CD8-positive, alpha-beta memory T cell (primary cell): ENCODE data around the gene NFASC. TPM values are rescaled to one million over a fixed set of nuclear protein-coding genes. Genes with fewer than 3 reads are reported as not detected.

Experiments used
- CTCF ChIA-PET: fragments of 350-600 bp; sonication (Branson Sonifier 250); formaldehyde crosslinking; loops from one replicate; lab custom pipeline; 2021; ENCODE audit warnings: antibody characterized with exemption; lab: Charles Lee
- POLR2A ChIA-PET: fragments of 350-600 bp; sonication (Branson Sonifier 250); formaldehyde crosslinking; loops from one replicate; lab custom pipeline; 2021; ENCODE audit warnings: antibody characterized with exemption; lab: Charles Lee
- DNase-seq, 5 donors: peaks; one replicate each; pipeline versions ENCODE4 v3.0.0 to v3.0.0-alpha.2; 2020 to 2022; ENCODE audit warnings: mixed read lengths in 1 of 5
- H3K27ac ChIP-seq: one replicate; pipeline ENCODE4 v1.7.0; 2013; ENCODE audit warnings: low read depth, mild to moderate bottlenecking, low read length, moderate library complexity
- H3K27me3 ChIP-seq: 2 replicates; pipeline ENCODE4 v1.7.0; 2013; ENCODE audit warnings: low read length, mild to moderate bottlenecking; ENCODE audit not compliant: insufficient read depth, poor library complexity, severe bottlenecking
- H3K36me3 ChIP-seq: 2 replicates; pipeline ENCODE4 v1.7.0; 2013; ENCODE audit warnings: mild to moderate bottlenecking, low read length, moderate library complexity; ENCODE audit not compliant: insufficient read depth
- H3K4me1 ChIP-seq: 2 replicates; pipeline ENCODE4 v1.7.0; 2013; ENCODE audit warnings: mild to moderate bottlenecking, low read length, moderate library complexity; ENCODE audit not compliant: insufficient read depth
- H3K4me3 ChIP-seq: 2 replicates; pipeline ENCODE4 v1.7.0; 2013; ENCODE audit warnings: mild to moderate bottlenecking, low read length
- H3K9me3 ChIP-seq: 2 replicates; pipeline ENCODE4 v1.7.0; 2013; ENCODE audit warnings: mild to moderate bottlenecking, low read length
- H3K27ac Mint-ChIP-seq, 8 donors: one replicate each; pipeline ENCODE4 v1.8.0; 2020 to 2021; ENCODE audit warnings: mixed read lengths in 8 of 8, mild to moderate bottlenecking in 6 of 8, inconsistent platforms in 3 of 8, moderate library complexity in 3 of 8
- H3K27me3 Mint-ChIP-seq, 2 donors: one replicate each; pipeline ENCODE4 v1.8.0; 2020 to 2021; ENCODE audit warnings: mixed read lengths in 2 of 2, mild to moderate bottlenecking in 1 of 2, moderate library complexity in 1 of 2
- H3K36me3 Mint-ChIP-seq, 3 donors: one replicate each; pipeline ENCODE4 v1.8.0; 2020 to 2021; ENCODE audit warnings: mixed read lengths in 3 of 3, inconsistent platforms in 1 of 3, mild to moderate bottlenecking in 1 of 3
- H3K4me1 Mint-ChIP-seq, 3 donors: one replicate each; pipeline ENCODE4 v1.8.0; 2020 to 2021; ENCODE audit warnings: mixed read lengths in 3 of 3, inconsistent platforms in 1 of 3, mild to moderate bottlenecking in 1 of 3
- H3K4me3 Mint-ChIP-seq, 7 donors: one replicate each; pipeline ENCODE4 v1.8.0; 2020 to 2021; ENCODE audit warnings: mixed read lengths in 7 of 7, mild to moderate bottlenecking in 6 of 7, moderate library complexity in 4 of 7, inconsistent platforms in 2 of 7
- H3K9me3 Mint-ChIP-seq, 5 donors: one replicate each; pipeline ENCODE4 v1.8.0; 2020 to 2022; ENCODE audit warnings: mixed read lengths in 5 of 5, mild to moderate bottlenecking in 3 of 5, moderate library complexity in 2 of 5, inconsistent platforms in 1 of 5
- polyA plus RNA-seq: library from polyadenylated mRNA; unstranded; fragments of 300-500 nt; fragmentation: Illumina TruSeq; gene quantifications from one replicate; pipeline ENCODE4 v1.2.3, GENCODE V29; 2021
- total RNA-seq, 2 experiments: library from RNA; stranded (reverse); gene quantifications; one replicate each; pipeline ENCODE4 v1.2.3, GENCODE V29; 2021

Gene NFASC
- total and polyA plus RNA-seq, 3 experiments from 2014 or later: 0.11 to 0.16 TPM; not detected in 1

DNA sequence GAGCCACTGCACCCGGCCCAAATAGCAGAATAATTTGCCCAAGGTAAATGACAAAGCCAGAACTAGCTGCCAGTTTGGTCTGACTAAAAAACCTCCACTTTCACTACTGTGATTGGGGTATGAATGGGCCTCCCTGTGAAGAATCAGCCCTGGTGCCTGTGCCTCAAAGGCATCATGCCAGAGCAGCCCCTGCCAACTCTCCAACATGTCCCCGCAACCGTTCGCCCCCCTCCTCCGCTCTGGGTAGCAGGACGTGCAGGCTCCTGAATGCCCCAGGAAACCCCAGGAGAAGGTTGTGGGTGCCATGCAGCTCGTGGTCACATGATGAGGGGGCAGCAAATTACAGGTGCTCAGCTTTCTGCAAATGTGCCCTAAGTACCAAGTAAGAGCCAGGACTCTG is 157.7 kb downstream of the NFASC start:
- H3K4me1 ChIP-seq: no peaks in the 10 kb centered on the region
- H3K4me3 ChIP-seq: no peak overlapping the region
- DNase-seq: no peak
- H3K4me3 Mint-ChIP-seq: no peak overlapping the region
- no peak overlapping the region for H3K27ac Mint-ChIP-seq
- no peaks in the 10 kb centered on the region for H3K9me3 ChIP-seq
- ChIA-PET CTCF (interaction anchor here (0.8 kb wide), 1 partner anchor 172 kb away, joined by 3 read pairs; no protein-coding TSS in a partner anchor), POLR2A (interaction anchor here (0.5 kb wide), 1 partner anchor 742 kb away, joined by 3 read pairs; no protein-coding TSS in a partner anchor)
- no peaks in the 10 kb centered on the region for H3K9me3 Mint-ChIP-seq
- no peaks in the 10 kb centered on the region for H3K27me3 ChIP-seq
- H3K27me3 Mint-ChIP-seq: peaks cover 8 to 24% of the 10 kb centered on the region in 2 donors
- H3K4me1 Mint-ChIP-seq: no peaks in the 10 kb centered on the region
- H3K36me3 Mint-ChIP-seq: no peaks in the 10 kb centered on the region
- no peaks in the 10 kb centered on the region for H3K36me3 ChIP-seq
- no peak overlapping the region for H3K27ac ChIP-seq

DNA sequence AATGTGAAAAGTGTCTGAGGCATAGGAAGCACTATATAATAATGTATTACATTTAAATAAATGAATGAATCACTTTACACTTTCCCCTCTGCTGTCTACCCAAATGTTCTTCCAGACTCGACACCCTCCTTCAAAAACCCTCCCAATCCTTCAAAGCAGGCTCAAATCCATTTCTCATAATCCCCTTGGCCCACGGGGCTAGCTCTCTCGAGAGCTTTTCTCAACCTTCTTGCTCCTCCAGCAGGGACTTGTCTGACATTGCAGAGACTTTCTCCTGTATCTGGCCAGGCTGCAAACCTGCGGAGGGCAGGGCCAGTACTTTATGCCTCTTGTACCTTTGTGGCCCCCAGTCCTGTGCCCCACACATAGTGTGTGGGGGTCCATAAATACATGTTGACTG is 158.3 kb downstream of the NFASC start:
- DNase-seq: no peak
- Mint-ChIP-seq H3K4me1 (no peaks in the 10 kb centered on the region), H3K27me3 (peaks cover 8 to 24% of the 10 kb centered on the region in 2 donors), H3K27ac (no peak overlapping the region), H3K4me3 (no peak overlapping the region), H3K36me3 (no peaks in the 10 kb centered on the region), H3K9me3 (no peaks in the 10 kb centered on the region)
- Histone ChIP-seq H3K9me3 (no peaks in the 10 kb centered on the region), H3K4me3 (no peak overlapping the region), H3K36me3 (no peaks in the 10 kb centered on the region), H3K4me1 (no peaks in the 10 kb centered on the region), H3K27me3 (no peaks in the 10 kb centered on the region), H3K27ac (no peak overlapping the region)
- CTCF ChIA-PET: interaction anchor here (0.8 kb wide), 1 partner anchor 172 kb away, joined by 3 read pairs; no protein-coding TSS in a partner anchor
- POLR2A ChIA-PET: interaction anchor here (0.5 kb wide), 1 partner anchor 742 kb away, joined by 3 read pairs; no protein-coding TSS in a partner anchor

DNA sequence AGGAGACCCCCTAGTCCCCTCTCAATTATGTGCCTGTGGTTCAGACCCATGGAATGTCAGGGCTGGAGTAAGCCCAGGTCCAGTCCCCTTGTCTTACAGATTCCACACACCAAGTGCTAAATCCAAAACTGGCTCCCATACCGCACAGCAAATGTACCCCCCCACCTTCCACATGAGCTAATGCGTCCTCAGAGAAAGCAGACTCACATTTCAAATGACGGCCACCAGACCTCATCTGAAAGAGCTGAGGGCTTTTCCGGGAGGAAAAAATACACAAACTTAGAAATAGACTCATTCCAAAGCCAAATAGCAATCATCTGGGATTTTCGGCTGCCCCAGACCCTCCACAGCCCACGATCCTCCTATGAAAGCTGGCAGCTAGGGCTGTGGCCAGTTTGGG is 159.6 kb downstream of the NFASC start:
- no peak overlapping the region for H3K4me3 ChIP-seq
- CTCF ChIA-PET: interaction anchor here (0.9 kb wide), 1 partner anchor 9 kb away, joined by 3 read pairs; no protein-coding TSS in a partner anchor
- no peak for DNase-seq

DNA sequence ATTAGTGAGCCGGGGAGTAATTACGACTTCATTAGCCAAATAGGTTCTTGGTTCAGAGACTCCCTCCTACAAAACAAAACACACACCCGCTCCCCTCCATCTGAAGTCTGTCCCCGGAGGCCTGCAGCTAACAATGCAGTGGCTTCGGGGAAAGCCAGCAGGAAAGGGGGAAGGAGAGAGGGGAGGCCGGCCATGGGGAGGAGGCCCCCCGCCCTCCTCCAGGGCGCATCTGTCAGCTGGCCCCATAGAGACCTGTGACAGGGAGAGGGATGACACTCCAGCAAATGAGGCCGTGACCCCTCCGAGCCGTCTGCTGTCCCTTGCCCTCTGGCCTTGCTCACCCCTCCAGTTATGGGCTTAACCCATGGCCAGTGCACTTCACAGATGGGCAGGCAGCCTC is 160.2 kb downstream of the NFASC start:
- Mint-ChIP-seq H3K36me3 (peaks cover 0 to 2% (median 0%) of the 10 kb centered on the region in 3 donors), H3K27ac (no peak overlapping the region), H3K27me3 (peaks cover 8 to 24% of the 10 kb centered on the region in 2 donors), H3K4me1 (no peaks in the 10 kb centered on the region), H3K9me3 (peaks cover 0 to 5% (median 2%) of the 10 kb centered on the region in 5 donors), H3K4me3 (no peak overlapping the region)
- CTCF ChIA-PET: interaction anchor here (0.7 to 0.9 kb wide), 2 partner anchors 9 to 1558 kb away, joined by 3 read pairs; no protein-coding TSS in a partner anchor
- Histone ChIP-seq H3K9me3 (no peaks in the 10 kb centered on the region), H3K4me1 (no peaks in the 10 kb centered on the region), H3K36me3 (no peaks in the 10 kb centered on the region), H3K27me3 (no peaks in the 10 kb centered on the region), H3K4me3 (no peak overlapping the region), H3K27ac (no peak overlapping the region)
- POLR2A ChIA-PET: no interaction called here
- DNase-seq: no peak

More for the DNA sequence above, 159.6 kb downstream of the NFASC start:
- Mint-ChIP-seq H3K27ac (no peak overlapping the region), H3K9me3 (peaks cover 0 to 1% (median 0%) of the 10 kb centered on the region in 5 donors), H3K4me1 (no peaks in the 10 kb centered on the region), H3K36me3 (no peaks in the 10 kb centered on the region), H3K4me3 (no peak overlapping the region), H3K27me3 (peaks cover 8 to 24% of the 10 kb centered on the region in 2 donors)
- no peaks in the 10 kb centered on the region for H3K27me3 ChIP-seq
- no peak overlapping the region for H3K27ac ChIP-seq
- H3K4me1 ChIP-seq: no peaks in the 10 kb centered on the region
- POLR2A ChIA-PET: no interaction called here
- no peaks in the 10 kb centered on the region for H3K9me3 ChIP-seq
- H3K36me3 ChIP-seq: no peaks in the 10 kb centered on the region

- no peaks in the 10 kb centered on the region for H3K36me3 ChIP-seq
- Mint-ChIP-seq H3K27ac (no peak overlapping the region), H3K4me3 (no peak overlapping the region), H3K27me3 (peaks cover 8 to 31% of the 10 kb centered on the region in 2 donors), H3K36me3 (peaks cover 0 to 6% (median 2%) of the 10 kb centered on the region in 3 donors), H3K9me3 (peaks cover 0 to 5% (median 2%) of the 10 kb centered on the region in 5 donors), H3K4me1 (no peaks in the 10 kb centered on the region)
- POLR2A ChIA-PET: no interaction called here
- CTCF ChIA-PET: no interaction called here
- no peak overlapping the region for H3K4me3 ChIP-seq
- DNase-seq: no peak
- no peaks in the 10 kb centered on the region for H3K4me1 ChIP-seq
- H3K9me3 ChIP-seq: no peaks in the 10 kb centered on the region
- no peak overlapping the region for H3K27ac ChIP-seq
- H3K27me3 ChIP-seq: no peaks in the 10 kb centered on the region
Observed at GRCh38 chr1:205032508-205032907, 161.8 kb downstream of the NFASC start.

GRCh38 chr1:205037539-205037938 is 166.9 kb downstream of the NFASC start:
- no peak overlapping the region for H3K27ac ChIP-seq
- H3K36me3 ChIP-seq: no peaks in the 10 kb centered on the region
- H3K4me1 Mint-ChIP-seq: no peaks in the 10 kb centered on the region
- H3K36me3 Mint-ChIP-seq: peaks cover 0 to 6% (median 2%) of the 10 kb centered on the region in 3 donors
- H3K27ac Mint-ChIP-seq: no peak overlapping the region
- no peaks in the 10 kb centered on the region for H3K9me3 ChIP-seq
- H3K27me3 Mint-ChIP-seq: peaks cover 20 to 52% of the 10 kb centered on the region in 2 donors
- DNase-seq: no peak
- CTCF ChIA-PET: no interaction called here
- H3K4me3 Mint-ChIP-seq: no peak overlapping the region
- no peaks in the 10 kb centered on the region for H3K4me1 ChIP-seq
- POLR2A ChIA-PET: no interaction called here
- no peak overlapping the region for H3K4me3 ChIP-seq
- H3K27me3 ChIP-seq: peaks cover 5% of the 10 kb centered on the region
- H3K9me3 Mint-ChIP-seq: peaks cover 0 to 5% (median 2%) of the 10 kb centered on the region in 5 donors

GRCh38 chr1:205038132-205038786 is 167.6 kb downstream of the NFASC start:
- H3K27me3 Mint-ChIP-seq: peaks cover 22 to 47% of the 10 kb centered on the region in 2 donors
- Histone ChIP-seq H3K27me3 (peaks cover 7% of the 10 kb centered on the region), H3K27ac (no peak overlapping the region), H3K4me1 (no peaks in the 10 kb centered on the region), H3K4me3 (no peak overlapping the region), H3K9me3 (no peaks in the 10 kb centered on the region), H3K36me3 (no peaks in the 10 kb centered on the region)
- ChIA-PET POLR2A (no interaction called here), CTCF (no interaction called here)
- no peak for DNase-seq
- H3K36me3 Mint-ChIP-seq: peaks cover 0 to 6% (median 2%) of the 10 kb centered on the region in 3 donors
- no peak overlapping the region for H3K27ac Mint-ChIP-seq
- peaks cover 0 to 5% (median 2%) of the 10 kb centered on the region in 5 donors for H3K9me3 Mint-ChIP-seq
- H3K4me3 Mint-ChIP-seq: no peak overlapping the region
- H3K4me1 Mint-ChIP-seq: no peaks in the 10 kb centered on the region

GRCh38 chr1:205041001-205041715 is 170.5 kb downstream of the NFASC start:
- no peak overlapping the region for H3K4me3 ChIP-seq
- peaks cover 35 to 63% of the 10 kb centered on the region in 2 donors for H3K27me3 Mint-ChIP-seq
- DNase-seq: no peak
- no peaks in the 10 kb centered on the region for H3K9me3 Mint-ChIP-seq
- H3K9me3 ChIP-seq: no peaks in the 10 kb centered on the region
- no peaks in the 10 kb centered on the region for H3K4me1 Mint-ChIP-seq
- no peaks in the 10 kb centered on the region for H3K4me1 ChIP-seq
- ChIA-PET POLR2A (no interaction called here), CTCF (no interaction called here)
- H3K36me3 ChIP-seq: no peaks in the 10 kb centered on the region
- H3K36me3 Mint-ChIP-seq: peaks cover 0 to 6% (median 0%) of the 10 kb centered on the region in 3 donors
- peaks cover 28% of the 10 kb centered on the region for H3K27me3 ChIP-seq
- no peak overlapping the region for H3K4me3 Mint-ChIP-seq
- H3K27ac Mint-ChIP-seq: no peak overlapping the region
- no peak overlapping the region for H3K27ac ChIP-seq
